GM06990 (cell line): ENCODE measurements around the gene WDR5B.
"Not testable (repeated sequence)": the region's sequence is repeated elsewhere in the genome, so short reads cannot be mapped to it uniquely, and the experiment has no call there.

Experiments used
- DNase-seq: peaks from one replicate; pipeline ENCODE4 v3.0.0-alpha.2; 2011; ENCODE audit not compliant: insufficient read length; ENCODE audit errors: extremely low read depth
- H3K27me3 ChIP-seq: replicated peaks from 2 replicates; pipeline ENCODE4 v1.6.0; 2011; ENCODE audit warnings: low read length; ENCODE audit not compliant: control insufficient read depth, insufficient read depth
- H3K36me3 ChIP-seq: 2 replicates; pipeline ENCODE4 v1.5.1; 2011; ENCODE audit warnings: low read length; ENCODE audit not compliant: control insufficient read depth, insufficient read depth
- H3K4me3 ChIP-seq: replicated peaks from 2 replicates; pipeline ENCODE4 v1.5.1; 2011; ENCODE audit warnings: low read depth, mild to moderate bottlenecking, control low read depth, low read length
- TF ChIP-seq, protein P1 (sequence below): IDR thresholded peaks from 2 replicates; pipeline ENCODE4 v1.5.1; 2011; ENCODE audit warnings: low read length, control low read depth, mild to moderate bottlenecking, inconsistent platforms; ENCODE audit not compliant: insufficient read depth, poor library complexity, severe bottlenecking

The WDR5B gene

DNA sequence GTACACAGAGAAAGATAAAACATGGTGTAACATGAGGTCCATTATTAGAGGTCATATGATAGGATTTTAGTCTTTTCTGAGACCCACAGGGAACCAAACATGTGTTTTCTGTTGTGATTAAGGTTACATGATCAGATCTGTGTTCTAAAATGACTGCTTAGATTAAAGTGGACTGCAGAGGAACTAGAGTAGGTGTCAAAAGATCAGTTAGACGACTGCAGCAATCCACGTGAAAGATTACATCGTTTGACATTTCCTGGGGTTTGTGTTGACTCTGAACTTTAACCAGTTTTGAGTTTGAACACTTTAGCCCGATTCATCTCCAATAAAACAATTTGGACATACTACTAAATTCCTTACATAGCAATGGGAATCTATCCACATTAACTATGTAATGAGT is 37.9 kb downstream of the WDR5B start:
- H3K36me3 ChIP-seq: peaks cover 1% of the 10 kb centered on the region
- TF ChIP-seq, protein P1, sequence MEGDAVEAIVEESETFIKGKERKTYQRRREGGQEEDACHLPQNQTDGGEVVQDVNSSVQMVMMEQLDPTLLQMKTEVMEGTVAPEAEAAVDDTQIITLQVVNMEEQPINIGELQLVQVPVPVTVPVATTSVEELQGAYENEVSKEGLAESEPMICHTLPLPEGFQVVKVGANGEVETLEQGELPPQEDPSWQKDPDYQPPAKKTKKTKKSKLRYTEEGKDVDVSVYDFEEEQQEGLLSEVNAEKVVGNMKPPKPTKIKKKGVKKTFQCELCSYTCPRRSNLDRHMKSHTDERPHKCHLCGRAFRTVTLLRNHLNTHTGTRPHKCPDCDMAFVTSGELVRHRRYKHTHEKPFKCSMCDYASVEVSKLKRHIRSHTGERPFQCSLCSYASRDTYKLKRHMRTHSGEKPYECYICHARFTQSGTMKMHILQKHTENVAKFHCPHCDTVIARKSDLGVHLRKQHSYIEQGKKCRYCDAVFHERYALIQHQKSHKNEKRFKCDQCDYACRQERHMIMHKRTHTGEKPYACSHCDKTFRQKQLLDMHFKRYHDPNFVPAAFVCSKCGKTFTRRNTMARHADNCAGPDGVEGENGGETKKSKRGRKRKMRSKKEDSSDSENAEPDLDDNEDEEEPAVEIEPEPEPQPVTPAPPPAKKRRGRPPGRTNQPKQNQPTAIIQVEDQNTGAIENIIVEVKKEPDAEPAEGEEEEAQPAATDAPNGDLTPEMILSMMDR: no peak
- no peak for DNase-seq
- H3K4me3 ChIP-seq: no peak overlapping the region
- no peaks in the 10 kb centered on the region for H3K27me3 ChIP-seq

DNA sequence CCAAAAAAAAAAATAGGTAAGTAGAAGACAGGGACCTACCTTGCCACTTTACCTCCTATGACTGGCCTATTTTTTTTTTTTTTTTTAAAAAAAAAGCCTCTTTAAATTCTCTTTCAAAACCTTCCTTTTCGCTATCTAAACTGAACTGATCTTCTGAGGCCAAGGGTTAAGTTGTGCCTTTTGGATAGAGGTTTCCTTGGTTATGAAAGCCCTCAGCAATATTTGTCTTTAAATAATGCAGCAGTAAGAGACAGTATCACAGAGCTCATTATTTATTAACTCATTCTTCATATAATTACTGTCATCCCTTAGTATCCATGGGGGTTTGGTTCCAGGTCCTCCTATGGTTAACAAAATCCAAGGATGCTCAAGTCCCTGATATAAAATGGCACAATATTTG is 41.8 kb downstream of the WDR5B start:
- H3K36me3 ChIP-seq: peaks cover 3% of the 10 kb centered on the region
- no peak overlapping the region for H3K4me3 ChIP-seq
- DNase-seq: no peak
- H3K27me3 ChIP-seq: no peaks in the 10 kb centered on the region
- TF ChIP-seq, protein P1: no peak

DNA sequence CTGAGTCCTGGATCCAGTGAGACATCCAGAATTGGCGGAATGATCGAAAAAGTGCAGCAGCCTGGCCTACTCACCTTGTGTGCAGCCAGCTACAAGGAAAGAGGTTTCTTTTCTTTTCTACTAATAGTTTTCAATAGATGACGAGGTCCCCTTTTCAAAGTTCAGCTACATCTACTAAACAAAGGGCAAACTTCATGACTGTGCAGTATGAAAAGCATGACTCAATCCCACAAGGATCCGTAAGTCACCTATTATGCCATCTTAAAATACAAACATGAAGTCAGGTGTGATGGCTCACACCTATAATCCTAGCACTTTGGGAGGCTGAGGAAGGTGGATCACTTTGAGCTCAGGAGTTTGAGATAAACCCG is 49.5 kb downstream of the WDR5B start:
- TF ChIP-seq, protein P1: no peak
- Histone ChIP-seq H3K27me3 (no peaks in the 10 kb centered on the region), H3K36me3 (peaks cover 13% of the 10 kb centered on the region), H3K4me3 (no peak overlapping the region)
- no peak for DNase-seq

DNA sequence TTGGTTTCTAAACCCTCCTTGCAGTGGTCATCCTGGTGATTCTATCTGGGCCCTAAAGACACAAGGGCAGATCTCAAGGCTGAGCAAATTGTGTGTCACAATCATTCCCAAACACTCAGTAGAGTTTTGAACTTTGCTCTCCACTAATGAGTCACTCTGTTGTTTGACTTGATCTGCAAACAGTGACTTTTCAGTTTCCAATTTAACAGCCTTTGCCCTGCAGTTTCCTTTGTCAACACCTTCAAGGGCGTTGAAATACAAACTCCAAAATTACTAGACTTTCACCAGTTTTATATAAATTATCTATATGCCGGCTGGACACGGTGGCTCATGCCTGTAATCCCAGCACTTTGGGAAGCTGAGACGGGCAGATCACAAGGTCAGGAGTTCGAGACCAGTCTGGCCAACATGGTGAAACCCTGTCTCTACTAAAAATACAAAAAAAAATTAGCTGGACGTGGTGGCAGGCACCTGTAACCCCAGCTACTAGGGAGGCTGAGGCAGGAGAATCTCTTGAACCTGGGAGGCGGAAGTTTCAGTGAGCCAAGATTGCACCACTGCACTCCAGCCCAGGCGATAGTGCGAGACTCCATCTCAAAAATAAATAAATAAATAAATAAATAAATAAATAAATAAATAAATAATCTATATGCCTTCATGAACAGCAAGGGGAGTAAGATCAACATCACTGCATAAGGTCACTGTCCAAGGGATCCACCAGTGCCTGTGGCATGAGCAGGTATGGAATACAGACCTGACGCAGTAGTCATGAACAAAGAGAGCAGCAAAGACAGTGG is 50.1 kb downstream of the WDR5B start:
- H3K36me3 ChIP-seq: peaks cover 13% of the 10 kb centered on the region
- not testable (repeated sequence) for H3K4me3 ChIP-seq, DNase-seq

DNA sequence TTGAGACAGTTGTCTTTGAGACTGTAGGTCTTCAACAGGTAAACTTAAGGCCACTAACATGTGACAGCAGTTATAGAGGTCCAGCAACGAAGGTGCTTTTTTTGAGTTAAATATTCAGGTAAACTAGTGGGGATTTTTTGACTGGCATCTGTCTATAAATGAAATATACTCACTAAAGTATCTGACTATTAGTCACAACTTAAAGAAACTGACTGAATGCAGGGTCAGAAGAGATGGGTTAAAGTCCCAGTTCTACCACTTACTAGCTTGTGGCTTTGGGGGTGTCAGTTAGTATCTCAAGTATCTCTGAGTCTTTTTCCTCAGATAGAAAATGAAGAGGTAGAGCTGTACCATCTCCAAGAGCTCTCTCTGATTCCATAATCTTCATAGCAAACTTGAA is 50.8 kb downstream of the WDR5B start:
- no peak for DNase-seq
- no peak overlapping the region for H3K4me3 ChIP-seq
- peaks cover 13% of the 10 kb centered on the region for H3K36me3 ChIP-seq
- TF ChIP-seq, protein P1: no peak
- no peaks in the 10 kb centered on the region for H3K27me3 ChIP-seq

More for the DNA sequence above, 50.1 kb downstream of the WDR5B start:
- not testable (repeated sequence) for H3K27me3 ChIP-seq

DNA sequence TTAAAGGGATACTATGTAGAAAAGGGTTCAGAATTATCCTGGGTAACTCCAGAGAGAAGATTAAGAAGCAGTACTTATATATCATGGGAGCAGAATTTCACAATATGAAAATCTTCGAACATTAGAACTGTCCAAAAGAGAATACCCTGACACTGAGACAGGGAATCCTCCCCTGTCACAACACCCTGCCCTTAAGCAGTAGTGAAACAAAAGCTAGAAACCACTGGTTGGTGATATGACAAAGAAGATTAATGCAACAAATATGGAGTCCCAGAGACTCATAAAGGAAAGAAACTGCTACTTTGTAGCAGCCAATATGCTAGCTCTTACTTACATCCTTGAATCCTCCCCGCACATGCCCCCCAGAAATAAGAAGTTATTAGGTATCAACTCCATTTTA is 51.4 kb downstream of the WDR5B start:
- Histone ChIP-seq H3K36me3 (peaks cover 10% of the 10 kb centered on the region), H3K27me3 (no peaks in the 10 kb centered on the region), H3K4me3 (no peak overlapping the region)
- DNase-seq: no peak
- TF ChIP-seq, protein P1: no peak
